Measurements from ENCODE around the gene OR14C36. TPM values are rescaled to one million over a fixed set of nuclear protein-coding genes. Genes with fewer than 3 reads are reported as not detected.

OR14C36 gene
- total RNA-seq, 4 donors from 2014 or later: not detected

DNA sequence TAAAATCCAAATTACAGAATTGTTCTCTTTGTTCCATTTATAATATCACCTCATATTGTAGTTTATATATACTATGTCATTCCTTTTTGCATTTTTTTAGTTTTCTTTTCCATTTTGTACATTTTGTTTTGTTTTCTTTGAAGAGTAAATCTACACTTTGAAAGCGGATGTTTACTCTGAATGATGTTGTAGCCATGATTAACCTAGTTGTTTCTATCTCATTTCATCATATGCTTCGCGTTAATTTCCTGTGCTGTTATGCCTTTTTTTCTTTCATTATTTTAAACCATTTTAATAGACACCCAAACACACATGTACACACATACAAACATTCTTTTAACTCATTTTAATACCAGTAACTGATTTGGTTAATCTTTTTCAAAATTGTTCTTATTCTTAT lies 32.3 kb downstream of the OR14C36 start:
- ATAC-seq (ENCODE audit: low FRiP score): no peak
- DNase-seq (ENCODE audit: low spot score): no peak

DNA sequence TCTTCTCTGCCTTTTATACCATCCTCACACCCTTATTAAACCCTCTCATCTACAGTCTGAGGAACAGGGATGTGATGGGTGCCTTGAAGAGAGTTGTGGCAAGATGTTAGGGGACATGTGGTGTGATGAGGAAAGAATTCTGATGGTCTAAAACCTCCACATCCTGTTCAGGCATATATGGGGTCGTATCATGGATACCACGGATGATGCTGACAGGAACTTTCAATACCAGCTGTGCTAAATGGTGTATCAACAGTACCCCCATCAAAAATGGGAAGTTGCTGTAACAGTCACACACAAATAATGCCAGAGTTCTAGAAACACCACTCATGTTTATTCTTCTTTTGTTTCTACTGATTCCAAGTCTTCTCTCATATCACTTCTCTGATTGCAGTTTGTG lies 39.9 kb downstream of the OR14C36 start:
- DNase-seq (ENCODE audit: low spot score) (no peak), ATAC-seq (ENCODE audit: low FRiP score) (no peak)
- TF ChIP-seq, protein P1, sequence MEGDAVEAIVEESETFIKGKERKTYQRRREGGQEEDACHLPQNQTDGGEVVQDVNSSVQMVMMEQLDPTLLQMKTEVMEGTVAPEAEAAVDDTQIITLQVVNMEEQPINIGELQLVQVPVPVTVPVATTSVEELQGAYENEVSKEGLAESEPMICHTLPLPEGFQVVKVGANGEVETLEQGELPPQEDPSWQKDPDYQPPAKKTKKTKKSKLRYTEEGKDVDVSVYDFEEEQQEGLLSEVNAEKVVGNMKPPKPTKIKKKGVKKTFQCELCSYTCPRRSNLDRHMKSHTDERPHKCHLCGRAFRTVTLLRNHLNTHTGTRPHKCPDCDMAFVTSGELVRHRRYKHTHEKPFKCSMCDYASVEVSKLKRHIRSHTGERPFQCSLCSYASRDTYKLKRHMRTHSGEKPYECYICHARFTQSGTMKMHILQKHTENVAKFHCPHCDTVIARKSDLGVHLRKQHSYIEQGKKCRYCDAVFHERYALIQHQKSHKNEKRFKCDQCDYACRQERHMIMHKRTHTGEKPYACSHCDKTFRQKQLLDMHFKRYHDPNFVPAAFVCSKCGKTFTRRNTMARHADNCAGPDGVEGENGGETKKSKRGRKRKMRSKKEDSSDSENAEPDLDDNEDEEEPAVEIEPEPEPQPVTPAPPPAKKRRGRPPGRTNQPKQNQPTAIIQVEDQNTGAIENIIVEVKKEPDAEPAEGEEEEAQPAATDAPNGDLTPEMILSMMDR (IDR thresholded peaks at IDR 0.05): no peak

More for the DNA sequence above, 32.3 kb downstream of the OR14C36 start:
- TF ChIP-seq, protein P1 (IDR thresholded peaks at IDR 0.05): no peak

DNA sequence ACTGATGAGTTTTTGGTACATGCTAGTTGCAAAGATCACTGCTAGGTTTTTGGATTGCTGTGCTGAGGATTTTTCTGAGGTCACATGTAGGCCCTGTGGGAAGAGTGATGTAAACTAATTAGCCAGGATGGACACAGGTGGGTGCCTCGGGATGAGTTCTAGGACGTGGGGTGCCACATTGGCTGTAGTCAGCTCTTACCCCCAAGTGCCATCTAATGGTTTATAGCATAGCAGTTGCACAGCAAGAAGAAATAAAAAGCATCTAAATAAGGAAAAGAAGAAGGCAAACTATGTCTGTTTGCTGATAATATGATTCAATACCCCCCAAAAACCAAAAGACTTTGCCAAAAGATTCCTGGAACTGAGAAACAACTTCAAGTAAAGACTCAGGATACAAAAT lies 44.5 kb downstream of the OR14C36 start:
- ATAC-seq (ENCODE audit: low FRiP score) (no peak), DNase-seq (ENCODE audit: low spot score) (no peak)
- TF ChIP-seq, protein P1 (IDR thresholded peaks at IDR 0.05): no peak

Other genes with a start within 250 kb of the OR14C36 start
- gene OR2M5, start 203.6 kb upstream of the OR14C36 start, total RNA-seq: not detected
- not detected for gene OR2M2, start 174.0 kb upstream of the OR14C36 start, total RNA-seq
- not detected for gene OR2M3, start 151.5 kb upstream of the OR14C36 start, total RNA-seq
- not detected for gene OR2M4, start 117.4 kb upstream of the OR14C36 start, total RNA-seq
- under 1 TPM in 1 of 4 donors, not detected in 3; 0.69 TPM for gene OR2T33, start 70.8 kb upstream of the OR14C36 start, total RNA-seq
- gene OR2T12, start 45.4 kb upstream of the OR14C36 start, total RNA-seq: not detected
- gene OR2M7, start 24.2 kb upstream of the OR14C36 start, total RNA-seq: not detected
- gene OR2T4, start 12.9 kb downstream of the OR14C36 start, total RNA-seq: not detected
- gene OR2T6, start 27.0 kb downstream of the OR14C36 start, total RNA-seq: not detected
- gene OR2T1, start 54.3 kb downstream of the OR14C36 start, total RNA-seq: not detected
- gene OR2T2, start 96.9 kb downstream of the OR14C36 start, total RNA-seq: not detected
- gene OR2T3, start 124.6 kb downstream of the OR14C36 start, total RNA-seq: not detected
- not detected for gene OR2T5, start 139.8 kb downstream of the OR14C36 start, total RNA-seq
- not detected for gene OR2G6, start 159.3 kb downstream of the OR14C36 start, total RNA-seq
- not detected for gene OR2T29, start 214.0 kb downstream of the OR14C36 start, total RNA-seq
- not detected for gene OR2T34, start 226.0 kb downstream of the OR14C36 start, total RNA-seq
- gene OR2T10, start 248.9 kb downstream of the OR14C36 start, total RNA-seq: not detected

Measured in omental fat pad (tissue), 4 donors.